Lung (tissue), 12 donors: ENCODE results near the gene FAM83D. TPM values are rescaled to one million over a fixed set of nuclear protein-coding genes. Genes with fewer than 3 reads are reported as not detected.

ENCODE experiments used
- ATAC-seq: fragments of 200-7000 bp; cut with Tn5 transposase; one replicate; pipeline ENCODE4 v1.9.1; 2020; ENCODE audit warnings: moderate number of reproducible peaks; ENCODE audit not compliant: insufficient read depth, low FRiP score
- DNase-seq, 3 donors: peaks; one replicate each; pipeline ENCODE4 v3.0.0-alpha.2; 2013 to 2017
- H3K27ac ChIP-seq, 2 donors: one replicate each; pipeline ENCODE4 v1.5.1; 2013; ENCODE audit warnings: mild to moderate bottlenecking in 2 of 2, moderate library complexity in 2 of 2, control low read depth in 1 of 2, inconsistent platforms in 1 of 2, low read depth in 1 of 2, low read length in 1 of 2
- H3K27me3 ChIP-seq, 3 donors: one replicate each; pipeline ENCODE4 v1.5.1; 2013; ENCODE audit warnings: low read length in 2 of 3; ENCODE audit not compliant: control insufficient read depth in 3 of 3, insufficient read depth in 3 of 3
- H3K36me3 ChIP-seq, 4 donors: one replicate each; pipeline ENCODE4 v1.5.1; 2013; ENCODE audit warnings: low read length in 4 of 4, mild to moderate bottlenecking in 1 of 4, moderate library complexity in 1 of 4; ENCODE audit not compliant: control insufficient read depth in 4 of 4, insufficient read depth in 4 of 4
- H3K4me1 ChIP-seq, 5 donors: one replicate each; pipeline ENCODE4 v1.5.1; 2013; ENCODE audit warnings: low read length in 5 of 5, mild to moderate bottlenecking in 2 of 5, moderate library complexity in 1 of 5; ENCODE audit not compliant: control insufficient read depth in 5 of 5, insufficient read depth in 5 of 5
- H3K4me3 ChIP-seq: one replicate; pipeline ENCODE4 v1.5.1; 2013; ENCODE audit warnings: mild to moderate bottlenecking, control low read depth, moderate library complexity
- H3K9ac ChIP-seq, 2 donors: one replicate each; pipeline ENCODE4 v1.5.1; 2013; ENCODE audit warnings: low read length in 2 of 2, control low read depth in 1 of 2; ENCODE audit not compliant: insufficient read depth in 1 of 2
- H3K9me3 ChIP-seq, 4 donors: one replicate each; pipeline ENCODE4 v1.5.1; 2013; ENCODE audit warnings: low read length in 3 of 4, mild to moderate bottlenecking in 1 of 4, moderate library complexity in 1 of 4; ENCODE audit not compliant: control insufficient read depth in 4 of 4, insufficient read depth in 3 of 4
- CTCF ChIP-seq: IDR thresholded peaks from 2 replicates; pipeline ENCODE4 v1.5.1; 2012; ENCODE audit warnings: mild to moderate bottlenecking; ENCODE audit errors: control extremely low read depth, extremely low read depth
- WGBS, 2 donors: extraction: QIAGEN DNeasy Blood & Tissue Kit; methylation state at CpG; one replicate each; pipeline ENCODE4 v1.1.7; 2013; 5-methylcytosine and 5-hydroxymethylcytosine counted together
- polyA plus RNA-seq, 2 donors: library from polyadenylated mRNA; stranded (reverse); fragments of 200-250 nt; gene quantifications; one replicate each; pipeline ENCODE4 v1.2.1, GENCODE V29; 2013
- total RNA-seq, 2 donors: library from RNA; depleted of rRNA in 1 of 2; stranded (reverse); fragments of >200 nt in 1 of 2; gene quantifications; one replicate each; pipeline ENCODE4 v1.2.1, GENCODE V29; 2014 to 2021
- donor health status: control.
- donor health status: control.
- donor health status: Bipolar disorder and iron deficiency.
- donor health status: healthy.
- donor health status: DM: yes; HTN: yes; CAD: no.

Gene FAM83D
- total and polyA plus RNA-seq, 4 donors, result 0.94 to 3.6 (median 2.8) TPM

DNA sequence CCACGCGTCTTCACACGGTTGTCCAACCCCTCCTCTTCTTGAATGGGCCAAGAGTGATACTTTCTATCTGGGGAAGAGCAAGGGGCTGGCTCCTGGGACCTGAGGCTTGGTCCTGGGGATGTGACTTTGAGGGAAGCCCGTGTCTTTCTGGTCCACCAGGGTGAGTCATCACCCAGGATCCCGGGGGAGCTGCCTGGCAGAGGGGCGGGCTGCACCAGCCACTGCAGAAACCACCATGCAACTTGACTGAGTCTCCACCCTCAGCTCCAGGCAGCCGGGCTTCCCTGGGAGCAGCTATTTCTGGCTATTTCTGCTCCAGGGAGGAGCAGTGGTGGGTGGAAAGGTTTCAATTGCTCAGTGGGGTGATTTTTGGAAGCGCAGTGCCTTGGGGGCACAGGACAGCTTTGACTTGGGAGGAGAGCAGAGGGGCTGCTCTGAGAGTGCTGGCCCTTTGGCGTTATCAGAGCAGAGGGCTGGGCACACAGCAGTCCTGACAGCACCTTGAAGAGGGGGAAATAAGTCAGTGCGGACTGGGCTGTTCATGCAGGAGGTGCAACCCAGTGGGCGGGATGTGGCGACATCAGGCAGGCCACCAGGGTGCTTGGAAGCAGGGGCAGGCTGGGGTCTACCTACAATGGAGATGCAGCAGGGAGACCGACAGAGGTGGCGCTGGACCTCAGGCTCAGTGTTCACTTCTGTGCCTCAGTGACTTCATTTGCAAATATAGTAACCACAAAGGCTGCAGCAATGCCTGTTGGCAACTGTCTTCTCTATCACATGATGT, 45.1 kb upstream of the FAM83D start:
- Histone ChIP-seq H3K4me3 (no peak overlapping the region), H3K4me1 (peaks cover 0 to 9% (median 0%) of the 10 kb centered on the region in 5 donors), H3K27me3 (peaks cover 0 to 5% (median 0%) of the 10 kb centered on the region in 3 donors), H3K27ac (no peak overlapping the region), H3K36me3 (no peaks in the 10 kb centered on the region), H3K9ac (no peak overlapping the region), H3K9me3 (no peaks in the 10 kb centered on the region)
- no peak for DNase-seq
- WGBS, 2 donors, result 77 to 88% methylated on average over 14 of the region's 14 CpGs
- ATAC-seq, result no peak
- no peak for TF ChIP-seq CTCF

- Histone ChIP-seq H3K36me3 (no peaks in the 10 kb centered on the region), H3K4me1 (peaks cover 0 to 9% (median 0%) of the 10 kb centered on the region in 5 donors), H3K9ac (no peak overlapping the region), H3K9me3 (no peaks in the 10 kb centered on the region), H3K27ac (no peak overlapping the region), H3K27me3 (peaks cover 0 to 5% (median 0%) of the 10 kb centered on the region in 3 donors), H3K4me3 (no peak overlapping the region)
- DNase-seq, result no peak
- no peak for TF ChIP-seq CTCF
- 94 to 95% methylated on average over 4 of the region's 4 CpGs for WGBS, 2 donors
- ATAC-seq, result no peak
These were observed 44.3 kb upstream of the FAM83D start for GRCh38 chr20:38881806-38882440.

- peaks cover 0 to 5% (median 0%) of the 10 kb centered on the region in 3 donors for H3K27me3 ChIP-seq
- no peak for TF ChIP-seq CTCF
- H3K27ac ChIP-seq, result no peak overlapping the region
- H3K4me1 ChIP-seq, result peaks cover 0 to 9% (median 0%) of the 10 kb centered on the region in 5 donors
- 75 to 90% methylated on average over 2 of the region's 2 CpGs for WGBS, 2 donors
- H3K9me3 ChIP-seq, result no peaks in the 10 kb centered on the region
- no peak for DNase-seq
- ATAC-seq, result no peak
- no peak overlapping the region for H3K9ac ChIP-seq
- H3K4me3 ChIP-seq, result no peak overlapping the region
- H3K36me3 ChIP-seq, result no peaks in the 10 kb centered on the region
These were observed 43.6 kb upstream of the FAM83D start for GRCh38 chr20:38882600-38882999.
